Stomach (tissue), 4 donors: ENCODE results near the gene C5orf58.

Source experiments
- POLR2A ChIP-seq, 4 donors: fragments of 450-650 bp; IDR thresholded peaks; one replicate each; pipeline ENCODE4 v1.6.1; 2016; ENCODE audit warnings: antibody characterized with exemption in 4 of 4, control low read depth in 2 of 4, mild to moderate bottlenecking in 1 of 4, moderate library complexity in 1 of 4
- TF ChIP-seq, protein P1 (sequence below), 7 experiments: fragments of 450-650 bp in 4 of 7; fragments of 200-600 bp in 3 of 7; sonication (generic) in 3 of 7; IDR thresholded peaks; one replicate each; pipeline ENCODE4 v1.5.1; 2016 to 2019; ENCODE audit warnings: antibody characterized with exemption in 7 of 7, control low read depth in 2 of 7, mild to moderate bottlenecking in 1 of 7

- TF ChIP-seq POLR2A (IDR thresholded peaks at IDR 0.05), result no peak
- TF ChIP-seq, protein P1, sequence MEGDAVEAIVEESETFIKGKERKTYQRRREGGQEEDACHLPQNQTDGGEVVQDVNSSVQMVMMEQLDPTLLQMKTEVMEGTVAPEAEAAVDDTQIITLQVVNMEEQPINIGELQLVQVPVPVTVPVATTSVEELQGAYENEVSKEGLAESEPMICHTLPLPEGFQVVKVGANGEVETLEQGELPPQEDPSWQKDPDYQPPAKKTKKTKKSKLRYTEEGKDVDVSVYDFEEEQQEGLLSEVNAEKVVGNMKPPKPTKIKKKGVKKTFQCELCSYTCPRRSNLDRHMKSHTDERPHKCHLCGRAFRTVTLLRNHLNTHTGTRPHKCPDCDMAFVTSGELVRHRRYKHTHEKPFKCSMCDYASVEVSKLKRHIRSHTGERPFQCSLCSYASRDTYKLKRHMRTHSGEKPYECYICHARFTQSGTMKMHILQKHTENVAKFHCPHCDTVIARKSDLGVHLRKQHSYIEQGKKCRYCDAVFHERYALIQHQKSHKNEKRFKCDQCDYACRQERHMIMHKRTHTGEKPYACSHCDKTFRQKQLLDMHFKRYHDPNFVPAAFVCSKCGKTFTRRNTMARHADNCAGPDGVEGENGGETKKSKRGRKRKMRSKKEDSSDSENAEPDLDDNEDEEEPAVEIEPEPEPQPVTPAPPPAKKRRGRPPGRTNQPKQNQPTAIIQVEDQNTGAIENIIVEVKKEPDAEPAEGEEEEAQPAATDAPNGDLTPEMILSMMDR (IDR thresholded peaks at IDR 0.05), result no peak
Measured at GRCh38 chr5:170218726-170219125, 14.1 kb upstream of the C5orf58 start.
